HepG2 (cell line): ENCODE data around the gene CDK10. TPM values are rescaled to one million over a fixed set of nuclear protein-coding genes. Genes with fewer than 3 reads are reported as not detected.

Source experiments
- CEBPG ChIP-seq: IDR thresholded peaks from 2 replicates; pipeline ENCODE4 v1.6.1; 2016
- ELF1 ChIP-seq: sonication (generic); formaldehyde crosslinking; IDR thresholded peaks from 2 replicates; pipeline ENCODE4 v1.4.0; 2020; ENCODE audit warnings: missing genetic modification reagents
- FOXA1 ChIP-seq, 2 experiments: fragments of 450-650 bp in 1 of 2; sonication (generic) in 1 of 2; formaldehyde crosslinking in 1 of 2; IDR thresholded peaks; 2 replicates each; pipeline versions ENCODE4 v1.4.0 to v1.6.1; 2016 to 2020; ENCODE audit warnings: missing genetic modification reagents in 1 of 2
- GLI4 ChIP-seq: sonication (generic); formaldehyde crosslinking; IDR thresholded peaks from 2 replicates; pipeline ENCODE4 v1.5.1; 2020; ENCODE audit warnings: missing genetic modification reagents, mild to moderate bottlenecking, moderate library complexity, borderline replicate concordance
- HDAC1 ChIP-seq: sonication (generic); formaldehyde crosslinking; IDR thresholded peaks from 2 replicates; pipeline ENCODE4 v1.5.1; 2020; ENCODE audit warnings: mild to moderate bottlenecking, missing genetic modification reagents
- NFKBIZ ChIP-seq: IDR thresholded peaks from 2 replicates; pipeline ENCODE4 v1.6.1; 2018; ENCODE audit warnings: missing genetic modification reagents, missing compliant biosample characterization
- TRIM24 ChIP-seq: sonication (generic); formaldehyde crosslinking; IDR thresholded peaks from 2 replicates; pipeline ENCODE4 v1.8.0; 2022; ENCODE audit warnings: mild to moderate bottlenecking, missing genetic modification reagents
- ZNF292 ChIP-seq: sonication (generic); formaldehyde crosslinking; IDR thresholded peaks from 2 replicates; pipeline ENCODE4 v1.8.1; 2022; ENCODE audit warnings: mild to moderate bottlenecking, low read depth, missing genetic modification reagents, borderline replicate concordance
- ZNF766 ChIP-seq: sonication (generic); formaldehyde crosslinking; IDR thresholded peaks from 2 replicates; pipeline ENCODE4 v1.5.0; 2020; ENCODE audit warnings: missing genetic modification reagents, borderline replicate concordance
- ZNF879 ChIP-seq: sonication (generic); formaldehyde crosslinking; IDR thresholded peaks from 2 replicates; pipeline ENCODE4 v1.8.1; 2023; ENCODE audit warnings: missing genetic modification reagents
- polyA plus RNA-seq, 8 experiments: library from polyadenylated mRNA; depleted of rRNA in 3 of 8; stranded (reverse) in 7 of 8; unstranded in 1 of 8; fragments of >200 nt; fragmentation: Illumina TruSeq in 4 of 8; extraction: Trizol in 4 of 8; gene quantifications; 2 replicates each; pipeline versions ENCODE4 v1.2.1 to v1.2.3, GENCODE V29; 2011 to 2016; ENCODE audit warnings: low read depth in 4 of 8, missing spikeins in 1 of 8, mixed read lengths in 1 of 8; ENCODE audit not compliant: insufficient read depth in 1 of 8
- total RNA-seq, 5 experiments: library from RNA; depleted of rRNA; stranded (reverse); fragments of >200 nt; fragmentation: Illumina TruSeq; extraction: Trizol; gene quantifications; 2 replicates each; pipeline ENCODE4 v1.2.3, GENCODE V29; 2016; ENCODE audit warnings: low read depth in 1 of 5
- TF ChIP-seq, protein P1 (sequence below): sonication (generic); formaldehyde crosslinking; IDR thresholded peaks from one replicate; pipeline ENCODE4 v1.5.1; 2020; ENCODE audit warnings: mild to moderate bottlenecking, missing genetic modification reagents; ENCODE audit errors: not compliant biosample characterization
- TF ChIP-seq, protein P2 (sequence below): sonication (generic); formaldehyde crosslinking; IDR thresholded peaks from 2 replicates; pipeline ENCODE4 v1.4.0; 2020; ENCODE audit warnings: missing genetic modification reagents
- TF ChIP-seq, protein P3 (sequence below): sonication (generic); formaldehyde crosslinking; IDR thresholded peaks from 2 replicates; pipeline ENCODE4 v1.4.0; 2020; ENCODE audit warnings: missing genetic modification reagents
- TF ChIP-seq, protein P4 (sequence below): sonication (generic); formaldehyde crosslinking; IDR thresholded peaks from 2 replicates; pipeline ENCODE4 v1.5.1; 2020; ENCODE audit warnings: missing genetic modification reagents, mild to moderate bottlenecking, borderline replicate concordance

CDK10 gene
- total and polyA plus RNA-seq, 2 of the 13 experiments (the other 11 are each of a cell fraction or from before 2014, with no cell fraction given), result 2.5 to 3.9 TPM

DNA sequence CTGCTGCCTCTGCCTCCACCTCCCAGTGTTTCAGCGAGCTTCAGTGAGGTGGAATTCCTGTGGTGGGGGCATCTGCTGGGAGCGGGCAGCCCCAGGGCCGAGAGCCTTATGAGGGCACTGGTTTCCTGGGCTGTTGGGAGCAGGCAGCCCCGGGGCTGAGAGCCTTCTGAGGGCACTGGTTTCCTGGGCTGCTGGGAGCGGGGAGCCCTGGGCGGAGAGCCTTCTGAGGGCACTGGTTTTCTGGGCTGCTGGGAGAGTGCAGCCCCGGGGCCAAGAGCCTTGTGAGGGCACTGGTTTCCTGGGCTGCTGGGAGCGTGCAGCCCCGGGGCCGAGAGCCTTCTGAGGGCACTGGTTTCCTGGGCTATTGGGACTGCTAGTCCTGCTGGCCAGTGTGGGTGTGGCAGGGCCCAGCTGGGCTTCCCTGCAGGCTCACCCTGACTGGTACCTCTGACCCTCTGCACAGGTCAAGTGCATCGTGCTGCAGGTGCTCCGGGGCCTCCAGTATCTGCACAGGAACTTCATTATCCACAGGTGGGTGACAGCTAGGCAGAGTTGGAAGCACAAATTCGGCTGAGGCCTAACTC lies 5.6 kb downstream of the CDK10 start (continued):
- TF ChIP-seq TRIM24 (CRISPR knock-in tag) (0 out of 2 replicates have a peak, but pooled peaks have one; percentile 6), ZNF879 (CRISPR knock-in tag) (no peak), ZNF292 (no peak), ZNF766 (CRISPR knock-in tag) (no peak), NFKBIZ (CRISPR knock-in tag) (no peak), FOXA1 (IDR thresholded peaks at IDR 0.05) (no peak), FOXA1 (CRISPR knock-in tag; IDR thresholded peaks at IDR 0.05) (no peak), HDAC1 (CRISPR knock-in tag) (0 out of 2 replicates have a peak, but pooled peaks have one; percentile 32), GLI4 (CRISPR knock-in tag) (no peak), ELF1 (0 out of 2 replicates have a peak, but pooled peaks have one; percentile 30), CEBPG (CRISPR knock-in tag) (no peak)
- TF ChIP-seq, protein P1, sequence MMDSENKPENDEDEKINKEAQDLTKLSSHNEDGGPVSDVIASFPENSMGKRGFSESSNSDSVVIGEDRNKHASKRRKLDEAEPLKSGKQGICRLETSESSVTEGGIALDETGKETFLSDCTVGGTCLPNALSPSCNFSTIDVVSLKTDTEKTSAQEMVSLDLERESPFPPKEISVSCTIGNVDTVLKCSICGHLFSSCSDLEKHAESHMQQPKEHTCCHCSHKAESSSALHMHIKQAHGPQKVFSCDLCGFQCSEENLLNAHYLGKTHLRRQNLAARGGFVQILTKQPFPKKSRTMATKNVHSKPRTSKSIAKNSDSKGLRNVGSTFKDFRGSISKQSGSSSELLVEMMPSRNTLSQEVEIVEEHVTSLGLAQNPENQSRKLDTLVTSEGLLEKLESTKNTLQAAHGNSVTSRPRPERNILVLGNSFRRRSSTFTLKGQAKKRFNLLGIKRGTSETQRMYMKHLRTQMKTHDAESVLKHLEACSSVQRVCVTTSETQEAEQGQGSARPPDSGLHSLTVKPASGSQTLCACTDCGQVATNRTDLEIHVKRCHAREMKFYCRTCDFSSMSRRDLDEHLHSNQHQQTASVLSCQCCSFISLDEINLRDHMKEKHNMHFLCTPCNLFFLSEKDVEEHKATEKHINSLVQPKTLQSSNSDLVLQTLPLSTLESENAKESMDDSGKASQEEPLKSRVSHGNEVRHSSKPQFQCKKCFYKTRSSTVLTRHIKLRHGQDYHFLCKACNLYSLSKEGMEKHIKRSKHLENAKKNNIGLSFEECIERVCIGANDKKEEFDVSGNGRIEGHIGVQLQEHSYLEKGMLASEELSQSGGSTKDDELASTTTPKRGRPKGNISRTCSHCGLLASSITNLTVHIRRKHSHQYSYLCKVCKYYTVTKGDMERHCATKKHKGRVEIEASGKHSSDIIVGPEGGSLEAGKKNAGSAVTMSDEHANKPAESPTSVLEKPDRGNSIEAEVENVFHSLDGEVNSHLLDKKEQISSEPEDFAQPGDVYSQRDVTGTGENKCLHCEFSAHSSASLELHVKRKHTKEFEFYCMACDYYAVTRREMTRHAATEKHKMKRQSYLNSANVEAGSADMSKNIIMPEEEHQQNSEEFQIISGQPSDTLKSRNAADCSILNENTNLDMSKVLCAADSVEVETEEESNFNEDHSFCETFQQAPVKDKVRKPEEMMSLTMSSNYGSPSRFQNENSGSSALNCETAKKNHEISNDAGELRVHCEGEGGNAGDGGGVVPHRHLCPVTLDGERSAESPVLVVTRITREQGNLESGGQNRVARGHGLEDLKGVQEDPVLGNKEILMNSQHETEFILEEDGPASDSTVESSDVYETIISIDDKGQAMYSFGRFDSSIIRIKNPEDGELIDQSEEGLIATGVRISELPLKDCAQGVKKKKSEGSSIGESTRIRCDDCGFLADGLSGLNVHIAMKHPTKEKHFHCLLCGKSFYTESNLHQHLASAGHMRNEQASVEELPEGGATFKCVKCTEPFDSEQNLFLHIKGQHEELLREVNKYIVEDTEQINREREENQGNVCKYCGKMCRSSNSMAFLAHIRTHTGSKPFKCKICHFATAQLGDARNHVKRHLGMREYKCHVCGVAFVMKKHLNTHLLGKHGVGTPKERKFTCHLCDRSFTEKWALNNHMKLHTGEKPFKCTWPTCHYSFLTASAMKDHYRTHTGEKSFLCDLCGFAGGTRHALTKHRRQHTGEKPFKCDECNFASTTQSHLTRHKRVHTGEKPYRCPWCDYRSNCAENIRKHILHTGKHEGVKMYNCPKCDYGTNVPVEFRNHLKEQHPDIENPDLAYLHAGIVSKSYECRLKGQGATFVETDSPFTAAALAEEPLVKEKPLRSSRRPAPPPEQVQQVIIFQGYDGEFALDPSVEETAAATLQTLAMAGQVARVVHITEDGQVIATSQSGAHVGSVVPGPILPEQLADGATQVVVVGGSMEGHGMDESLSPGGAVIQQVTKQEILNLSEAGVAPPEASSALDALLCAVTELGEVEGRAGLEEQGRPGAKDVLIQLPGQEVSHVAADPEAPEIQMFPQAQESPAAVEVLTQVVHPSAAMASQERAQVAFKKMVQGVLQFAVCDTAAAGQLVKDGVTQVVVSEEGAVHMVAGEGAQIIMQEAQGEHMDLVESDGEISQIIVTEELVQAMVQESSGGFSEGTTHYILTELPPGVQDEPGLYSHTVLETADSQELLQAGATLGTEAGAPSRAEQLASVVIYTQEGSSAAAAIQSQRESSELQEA (CRISPR knock-in tag), result peak; percentile 65
- TF ChIP-seq, protein P2, sequence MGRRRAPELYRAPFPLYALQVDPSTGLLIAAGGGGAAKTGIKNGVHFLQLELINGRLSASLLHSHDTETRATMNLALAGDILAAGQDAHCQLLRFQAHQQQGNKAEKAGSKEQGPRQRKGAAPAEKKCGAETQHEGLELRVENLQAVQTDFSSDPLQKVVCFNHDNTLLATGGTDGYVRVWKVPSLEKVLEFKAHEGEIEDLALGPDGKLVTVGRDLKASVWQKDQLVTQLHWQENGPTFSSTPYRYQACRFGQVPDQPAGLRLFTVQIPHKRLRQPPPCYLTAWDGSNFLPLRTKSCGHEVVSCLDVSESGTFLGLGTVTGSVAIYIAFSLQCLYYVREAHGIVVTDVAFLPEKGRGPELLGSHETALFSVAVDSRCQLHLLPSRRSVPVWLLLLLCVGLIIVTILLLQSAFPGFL (CRISPR knock-in tag), result no peak
- TF ChIP-seq, protein P3, sequence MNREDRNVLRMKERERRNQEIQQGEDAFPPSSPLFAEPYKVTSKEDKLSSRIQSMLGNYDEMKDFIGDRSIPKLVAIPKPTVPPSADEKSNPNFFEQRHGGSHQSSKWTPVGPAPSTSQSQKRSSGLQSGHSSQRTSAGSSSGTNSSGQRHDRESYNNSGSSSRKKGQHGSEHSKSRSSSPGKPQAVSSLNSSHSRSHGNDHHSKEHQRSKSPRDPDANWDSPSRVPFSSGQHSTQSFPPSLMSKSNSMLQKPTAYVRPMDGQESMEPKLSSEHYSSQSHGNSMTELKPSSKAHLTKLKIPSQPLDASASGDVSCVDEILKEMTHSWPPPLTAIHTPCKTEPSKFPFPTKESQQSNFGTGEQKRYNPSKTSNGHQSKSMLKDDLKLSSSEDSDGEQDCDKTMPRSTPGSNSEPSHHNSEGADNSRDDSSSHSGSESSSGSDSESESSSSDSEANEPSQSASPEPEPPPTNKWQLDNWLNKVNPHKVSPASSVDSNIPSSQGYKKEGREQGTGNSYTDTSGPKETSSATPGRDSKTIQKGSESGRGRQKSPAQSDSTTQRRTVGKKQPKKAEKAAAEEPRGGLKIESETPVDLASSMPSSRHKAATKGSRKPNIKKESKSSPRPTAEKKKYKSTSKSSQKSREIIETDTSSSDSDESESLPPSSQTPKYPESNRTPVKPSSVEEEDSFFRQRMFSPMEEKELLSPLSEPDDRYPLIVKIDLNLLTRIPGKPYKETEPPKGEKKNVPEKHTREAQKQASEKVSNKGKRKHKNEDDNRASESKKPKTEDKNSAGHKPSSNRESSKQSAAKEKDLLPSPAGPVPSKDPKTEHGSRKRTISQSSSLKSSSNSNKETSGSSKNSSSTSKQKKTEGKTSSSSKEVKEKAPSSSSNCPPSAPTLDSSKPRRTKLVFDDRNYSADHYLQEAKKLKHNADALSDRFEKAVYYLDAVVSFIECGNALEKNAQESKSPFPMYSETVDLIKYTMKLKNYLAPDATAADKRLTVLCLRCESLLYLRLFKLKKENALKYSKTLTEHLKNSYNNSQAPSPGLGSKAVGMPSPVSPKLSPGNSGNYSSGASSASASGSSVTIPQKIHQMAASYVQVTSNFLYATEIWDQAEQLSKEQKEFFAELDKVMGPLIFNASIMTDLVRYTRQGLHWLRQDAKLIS (CRISPR knock-in tag), result no peak
- TF ChIP-seq, protein P4, sequence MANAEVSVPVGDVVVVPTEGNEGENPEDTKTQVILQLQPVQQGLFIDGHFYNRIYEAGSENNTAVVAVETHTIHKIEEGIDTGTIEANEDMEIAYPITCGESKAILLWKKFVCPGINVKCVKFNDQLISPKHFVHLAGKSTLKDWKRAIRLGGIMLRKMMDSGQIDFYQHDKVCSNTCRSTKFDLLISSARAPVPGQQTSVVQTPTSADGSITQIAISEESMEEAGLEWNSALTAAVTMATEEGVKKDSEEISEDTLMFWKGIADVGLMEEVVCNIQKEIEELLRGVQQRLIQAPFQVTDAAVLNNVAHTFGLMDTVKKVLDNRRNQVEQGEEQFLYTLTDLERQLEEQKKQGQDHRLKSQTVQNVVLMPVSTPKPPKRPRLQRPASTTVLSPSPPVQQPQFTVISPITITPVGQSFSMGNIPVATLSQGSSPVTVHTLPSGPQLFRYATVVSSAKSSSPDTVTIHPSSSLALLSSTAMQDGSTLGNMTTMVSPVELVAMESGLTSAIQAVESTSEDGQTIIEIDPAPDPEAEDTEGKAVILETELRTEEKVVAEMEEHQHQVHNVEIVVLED (CRISPR knock-in tag), result no peak
